Psoas muscle (tissue), 8 donors: ENCODE data around the gene TRDN. TPM values are rescaled to one million over a fixed set of nuclear protein-coding genes. Genes with fewer than 3 reads are reported as not detected.
A peak's percentile ranks its signal among the peaks of the same experiment; 100 is the strongest.

ENCODE experiments used
- ATAC-seq, 4 donors: fragments of 200-7000 bp; cut with Tn5 transposase; one replicate each; pipeline ENCODE4 v1.9.1; 2020; ENCODE audit warnings: moderate library complexity in 3 of 4, mild to moderate bottlenecking in 2 of 4
- DNase-seq, 2 donors: peaks; one replicate each; pipeline ENCODE4 v3.0.0-alpha.2; 2020
- H3K27ac ChIP-seq: fragments of 200-600 bp; one replicate; pipeline ENCODE4 v1.8.0; 2022
- H3K27me3 ChIP-seq, 3 donors: fragments of 200-600 bp in 1 of 3; one replicate each; pipeline versions ENCODE4 v1.6.1 to v1.8.0; 2013 to 2022; ENCODE audit warnings: low read length in 2 of 3, mild to moderate bottlenecking in 2 of 3, moderate library complexity in 1 of 3; ENCODE audit not compliant: insufficient read depth in 3 of 3
- H3K36me3 ChIP-seq, 2 donors: fragments of 200-600 bp in 1 of 2; one replicate each; pipeline versions ENCODE4 v1.6.1 to v1.8.0; 2013 to 2022; ENCODE audit warnings: low read depth in 1 of 2, mild to moderate bottlenecking in 1 of 2, moderate library complexity in 1 of 2; ENCODE audit not compliant: insufficient read depth in 1 of 2
- H3K4me1 ChIP-seq: fragments of 200-600 bp; one replicate; pipeline ENCODE4 v1.8.0; 2022
- H3K4me3 ChIP-seq: fragments of 200-600 bp; one replicate; pipeline ENCODE4 v1.8.0; 2022; ENCODE audit warnings: mild to moderate bottlenecking
- H3K9me3 ChIP-seq: fragments of 200-600 bp; one replicate; pipeline ENCODE4 v1.8.0; 2022
- WGBS, 3 donors: extraction: QIAGEN DNeasy Blood & Tissue Kit; methylation state at CpG; one replicate each; pipeline versions ENCODE4 v1.1.6 to v1.1.7; 2013; 5-methylcytosine and 5-hydroxymethylcytosine counted together
- intact Hi-C, 2 donors: fragments of 100-400 bp; cut with DNase I; formaldehyde crosslinking; loops; one replicate each; pipeline versions ENCODE4 v1.11.0 to v1.14.2; 2022
- polyA plus RNA-seq, 3 donors: library from polyadenylated mRNA; stranded (reverse); fragments of 200-250 nt; gene quantifications; one replicate each; pipeline ENCODE4 v1.2.3, GENCODE V29; 2013
- total RNA-seq, 4 donors: library from RNA; stranded (reverse); fragmentation: NEBNext Ultra II Directional in 2 of 4; extraction: Animal tissue kit (Norgen Biotek cat#: 25700) in 2 of 4; gene quantifications; one replicate each; pipeline versions ENCODE4 v1.2.1 to v1.2.4, GENCODE V29; 2021 to 2023
- TF ChIP-seq, protein P1 (sequence below): fragments of 200-600 bp; IDR thresholded peaks from one replicate; pipeline ENCODE4 v1.8.0; 2022; ENCODE audit warnings: antibody characterized with exemption
- donor health status: healthy with polysubstance abuse.
- donor health status: DM: no; HTN: no; CAD: no; lungs with moderate emphysema.
- donor health status: Bipolar disorder and iron deficiency.
- donor health status: healthy.
- donor health status: DM: yes; HTN: yes; CAD: no.
- donor health status: DM: no; HTN: no; CAD: no.
- donor health status: DM: no; HTN: no; CAD: no.
- donor health status: DM: yes; HTN: yes; CAD: no.

TRDN gene
- total and polyA plus RNA-seq, 7 donors = 79.7 to 1,361 (median 399) TPM

DNA sequence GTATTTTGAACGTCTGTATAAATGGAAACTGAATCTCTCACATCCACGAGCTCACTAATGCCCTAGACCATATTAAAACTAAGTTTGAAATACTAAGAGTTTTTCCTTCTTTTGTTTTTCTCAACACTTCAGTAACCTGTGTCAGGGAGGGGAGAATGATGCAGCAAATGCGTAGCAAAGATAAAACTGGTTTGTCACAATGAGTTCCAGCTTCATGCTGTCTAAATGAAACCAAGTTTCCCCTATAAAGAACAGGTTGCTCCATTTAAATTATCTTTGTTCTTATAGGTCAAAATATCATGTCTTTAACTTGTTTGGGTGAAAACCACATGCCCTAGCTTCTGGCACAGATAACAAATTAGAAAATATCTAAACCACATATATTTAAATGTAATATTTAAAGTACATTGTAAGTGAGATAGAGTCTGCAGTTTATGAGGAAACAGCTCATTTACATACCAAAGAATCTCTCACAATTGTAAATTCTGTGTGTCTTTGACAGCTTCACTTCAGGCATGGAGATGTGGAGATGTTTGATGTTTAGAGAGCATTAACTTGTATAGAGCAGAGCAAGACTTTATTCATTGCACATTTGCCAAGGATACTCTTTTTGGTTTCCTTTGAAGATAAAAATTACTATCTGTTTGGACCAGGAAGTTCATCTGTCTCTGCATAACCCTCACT, 7.3 kb downstream of the TRDN start:
- Histone ChIP-seq H3K27ac (peak overlapping the region; percentile 96), H3K36me3 (peaks cover 0 to 8% of the 10 kb centered on the region in 2 donors), H3K27me3 (no peaks in the 10 kb centered on the region), H3K4me3 (peak overlapping the region; percentile 73), H3K9me3 (no peaks in the 10 kb centered on the region), H3K4me1 (peaks cover 11% of the 10 kb centered on the region)
- 22 to 42% (median 26%) methylated on average over 3 of the region's 3 CpGs for WGBS, 3 donors
- ATAC-seq (peak in 1 of 4 donors; percentile 26), DNase-seq (no peak)
- intact Hi-C loops = no loop called here
- TF ChIP-seq, protein P1, sequence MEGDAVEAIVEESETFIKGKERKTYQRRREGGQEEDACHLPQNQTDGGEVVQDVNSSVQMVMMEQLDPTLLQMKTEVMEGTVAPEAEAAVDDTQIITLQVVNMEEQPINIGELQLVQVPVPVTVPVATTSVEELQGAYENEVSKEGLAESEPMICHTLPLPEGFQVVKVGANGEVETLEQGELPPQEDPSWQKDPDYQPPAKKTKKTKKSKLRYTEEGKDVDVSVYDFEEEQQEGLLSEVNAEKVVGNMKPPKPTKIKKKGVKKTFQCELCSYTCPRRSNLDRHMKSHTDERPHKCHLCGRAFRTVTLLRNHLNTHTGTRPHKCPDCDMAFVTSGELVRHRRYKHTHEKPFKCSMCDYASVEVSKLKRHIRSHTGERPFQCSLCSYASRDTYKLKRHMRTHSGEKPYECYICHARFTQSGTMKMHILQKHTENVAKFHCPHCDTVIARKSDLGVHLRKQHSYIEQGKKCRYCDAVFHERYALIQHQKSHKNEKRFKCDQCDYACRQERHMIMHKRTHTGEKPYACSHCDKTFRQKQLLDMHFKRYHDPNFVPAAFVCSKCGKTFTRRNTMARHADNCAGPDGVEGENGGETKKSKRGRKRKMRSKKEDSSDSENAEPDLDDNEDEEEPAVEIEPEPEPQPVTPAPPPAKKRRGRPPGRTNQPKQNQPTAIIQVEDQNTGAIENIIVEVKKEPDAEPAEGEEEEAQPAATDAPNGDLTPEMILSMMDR = no peak

DNA sequence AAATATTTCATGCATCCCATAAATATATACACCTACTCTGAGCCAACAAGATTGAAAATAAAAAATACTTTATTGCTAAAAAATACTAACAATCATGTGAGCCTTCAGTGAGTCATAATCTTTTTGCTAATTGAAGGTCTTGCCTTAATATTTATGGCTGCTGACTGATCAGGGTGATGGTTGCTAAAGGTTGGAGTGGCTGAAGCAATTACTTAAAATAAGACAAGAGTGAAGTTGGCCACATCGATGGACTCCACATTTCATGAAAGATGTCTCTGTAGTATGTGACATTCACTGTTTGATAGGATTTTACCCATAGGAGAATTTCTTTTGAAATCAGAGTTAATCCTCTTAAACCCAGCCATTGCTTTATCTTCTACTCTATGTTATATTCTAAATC, 11.1 kb downstream of the TRDN start:
- H3K36me3 ChIP-seq = peaks cover 0 to 8% of the 10 kb centered on the region in 2 donors
- peaks cover 25% of the 10 kb centered on the region for H3K4me1 ChIP-seq
- WGBS, 3 donors = 24 to 51% (median 30%) methylated on average over 1 of the region's 1 CpG
- H3K27ac ChIP-seq = peak overlapping the region; percentile 96
- TF ChIP-seq, protein P1 = no peak
- no peak for DNase-seq
- H3K27me3 ChIP-seq = no peaks in the 10 kb centered on the region
- ATAC-seq = peak in 3 of 4 donors; percentile 50 to 53 (median 53)
- no peaks in the 10 kb centered on the region for H3K9me3 ChIP-seq
- peak overlapping the region; percentile 44 for H3K4me3 ChIP-seq
- intact Hi-C loops = no loop called here

DNA sequence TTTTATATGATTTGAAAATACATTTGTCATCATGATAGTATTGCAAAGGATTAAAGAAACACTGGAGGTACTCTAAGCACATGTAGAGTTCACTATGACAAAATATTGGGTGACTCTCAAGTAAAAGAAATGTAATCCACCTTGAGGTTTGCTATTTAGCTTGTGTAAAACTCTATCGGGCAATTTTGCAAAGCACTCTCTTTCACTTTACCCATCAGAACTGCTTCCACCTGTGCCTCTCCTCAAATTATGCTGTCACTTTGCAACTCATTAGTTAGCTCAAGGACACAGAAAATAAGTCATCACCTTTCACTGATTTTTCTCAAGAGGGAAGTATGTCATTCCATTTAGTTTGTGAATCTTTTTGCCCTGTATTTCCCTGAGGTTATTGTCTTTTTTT, 14.0 kb downstream of the TRDN start:
- intact Hi-C loops = no loop called here
- H3K4me1 ChIP-seq = peaks cover 44% of the 10 kb centered on the region
- no peaks in the 10 kb centered on the region for H3K9me3 ChIP-seq
- TF ChIP-seq, protein P1 = no peak
- DNase-seq (no peak), ATAC-seq (peak; percentile 53 to 68 (median 59))
- peak overlapping the region; percentile 44 for H3K4me3 ChIP-seq
- 17 to 31% (median 30%) methylated on average over 1 of the region's 1 CpG for WGBS, 3 donors
- H3K36me3 ChIP-seq = peaks cover 0 to 5% of the 10 kb centered on the region in 2 donors
- peak overlapping the region; percentile 96 for H3K27ac ChIP-seq
- no peaks in the 10 kb centered on the region for H3K27me3 ChIP-seq

DNA sequence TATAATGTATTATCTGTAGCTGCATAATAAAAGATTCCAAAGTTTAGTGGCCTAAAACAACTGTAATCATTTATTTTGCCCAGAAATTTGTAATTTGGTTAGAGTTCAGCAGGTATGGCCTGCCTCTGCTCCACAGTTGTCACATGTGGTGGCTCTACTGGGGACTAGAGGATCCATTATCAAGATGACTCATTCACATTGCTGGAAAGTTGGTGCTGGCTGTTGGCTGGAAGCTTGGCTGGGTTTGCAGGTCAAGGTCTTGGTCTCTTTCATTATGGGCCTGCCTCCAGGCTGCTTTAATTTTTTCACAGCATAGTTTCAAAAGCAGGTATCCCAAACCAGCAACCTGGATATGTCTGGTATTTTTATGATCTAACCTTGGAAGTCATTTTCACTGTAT, 17.6 kb downstream of the TRDN start:
- Histone ChIP-seq H3K4me1 (peaks cover 48% of the 10 kb centered on the region), H3K4me3 (peak overlapping the region; percentile 44), H3K9me3 (no peaks in the 10 kb centered on the region), H3K27ac (peak overlapping the region; percentile 96), H3K36me3 (no peaks in the 10 kb centered on the region), H3K27me3 (no peaks in the 10 kb centered on the region)
- TF ChIP-seq, protein P1 = no peak
- peak; percentile 67 to 81 (median 75) for ATAC-seq
- intact Hi-C loops = no loop called here
- DNase-seq = peak; percentile 20 to 64

DNA sequence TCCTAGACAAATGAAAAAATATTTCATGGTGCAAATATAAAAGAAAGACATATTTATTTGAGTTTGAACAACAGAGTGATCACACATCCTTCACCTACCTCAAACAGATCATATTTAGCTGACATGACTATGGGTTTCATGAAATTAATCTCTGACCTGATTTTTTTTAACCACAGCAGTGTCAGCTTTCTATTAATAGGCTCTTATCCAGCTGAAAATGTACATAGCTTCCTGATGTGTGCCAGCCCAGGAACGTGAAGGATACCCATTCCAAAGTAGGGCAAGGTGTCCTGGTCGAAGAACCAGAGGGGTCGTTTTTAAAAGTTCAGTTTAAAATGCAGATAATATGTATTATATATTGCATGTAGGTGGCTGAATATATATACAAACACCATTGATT, 19.8 kb downstream of the TRDN start:
- peak; percentile 75 to 87 (median 85) for ATAC-seq
- intact Hi-C loops = no loop called here

More for the DNA sequence above, 19.8 kb downstream of the TRDN start:
- H3K36me3 ChIP-seq = no peaks in the 10 kb centered on the region
- DNase-seq = no peak
- peak overlapping the region; percentile 96 for H3K27ac ChIP-seq
- H3K27me3 ChIP-seq = no peaks in the 10 kb centered on the region
- TF ChIP-seq, protein P1 = no peak
- H3K9me3 ChIP-seq = no peaks in the 10 kb centered on the region
- peak overlapping the region; percentile 54 for H3K4me3 ChIP-seq
- 22 to 33% (median 23%) methylated on average over 3 of the region's 3 CpGs for WGBS, 3 donors
- peaks cover 44% of the 10 kb centered on the region for H3K4me1 ChIP-seq
